Upper lobe of left lung (tissue), 4 donors: ENCODE results near the gene CAMKK2.

Experiments used
- POLR2A ChIP-seq, 4 donors: fragments of 450-650 bp; IDR thresholded peaks; one replicate each; pipeline ENCODE4 v1.5.1; 2016 to 2017; ENCODE audit warnings: antibody characterized with exemption in 4 of 4, mild to moderate bottlenecking in 2 of 4
- TF ChIP-seq, protein P1 (sequence below), 6 experiments: fragments of 450-650 bp in 4 of 6; fragments of 200-600 bp in 2 of 6; sonication (generic) in 2 of 6; IDR thresholded peaks; one replicate each; pipeline ENCODE4 v1.5.1; 2016 to 2019; ENCODE audit warnings: antibody characterized with exemption in 6 of 6

GRCh38 chr12:121245031-121245430 lies 51.5 kb downstream of the CAMKK2 start:
- TF ChIP-seq, protein P1, sequence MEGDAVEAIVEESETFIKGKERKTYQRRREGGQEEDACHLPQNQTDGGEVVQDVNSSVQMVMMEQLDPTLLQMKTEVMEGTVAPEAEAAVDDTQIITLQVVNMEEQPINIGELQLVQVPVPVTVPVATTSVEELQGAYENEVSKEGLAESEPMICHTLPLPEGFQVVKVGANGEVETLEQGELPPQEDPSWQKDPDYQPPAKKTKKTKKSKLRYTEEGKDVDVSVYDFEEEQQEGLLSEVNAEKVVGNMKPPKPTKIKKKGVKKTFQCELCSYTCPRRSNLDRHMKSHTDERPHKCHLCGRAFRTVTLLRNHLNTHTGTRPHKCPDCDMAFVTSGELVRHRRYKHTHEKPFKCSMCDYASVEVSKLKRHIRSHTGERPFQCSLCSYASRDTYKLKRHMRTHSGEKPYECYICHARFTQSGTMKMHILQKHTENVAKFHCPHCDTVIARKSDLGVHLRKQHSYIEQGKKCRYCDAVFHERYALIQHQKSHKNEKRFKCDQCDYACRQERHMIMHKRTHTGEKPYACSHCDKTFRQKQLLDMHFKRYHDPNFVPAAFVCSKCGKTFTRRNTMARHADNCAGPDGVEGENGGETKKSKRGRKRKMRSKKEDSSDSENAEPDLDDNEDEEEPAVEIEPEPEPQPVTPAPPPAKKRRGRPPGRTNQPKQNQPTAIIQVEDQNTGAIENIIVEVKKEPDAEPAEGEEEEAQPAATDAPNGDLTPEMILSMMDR (IDR thresholded peaks at IDR 0.05), result no peak
- TF ChIP-seq POLR2A (IDR thresholded peaks at IDR 0.05), result no peak
